Fibroblast of peridontal ligament (primary cell): ENCODE results near the gene SLC23A3.

ENCODE experiments used
- DNase-seq: peaks from one replicate; pipeline ENCODE4 v3.0.0-alpha.2; 2010; ENCODE audit errors: extremely low read depth

SLC23A3 gene

GRCh38 chr2:219175928-219176817, 6.3 kb upstream of the SLC23A3 start:
- DNase-seq = peak; percentile 23

GRCh38 chr2:219175486-219175885, 5.7 kb upstream of the SLC23A3 start:
- no peak for DNase-seq

- DNase-seq = no peak
These were observed 5.0 kb upstream of the SLC23A3 start for GRCh38 chr2:219174801-219175200.

GRCh38 chr2:219174146-219174545, 4.3 kb upstream of the SLC23A3 start:
- DNase-seq = no peak

GRCh38 chr2:219173176-219173575, 3.3 kb upstream of the SLC23A3 start:
- no peak for DNase-seq

- no peak for DNase-seq
These were observed 2.7 kb upstream of the SLC23A3 start for GRCh38 chr2:219172231-219173154.

GRCh38 chr2:219171231-219171651, 1.4 kb upstream of the SLC23A3 start:
- DNase-seq = peak; percentile 93

GRCh38 chr2:219168932-219169331, 897 bp downstream of the SLC23A3 start:
- no peak for DNase-seq

- DNase-seq = peak; percentile 21
These were observed 1.3 kb downstream of the SLC23A3 start for GRCh38 chr2:219168526-219168925.

- no peak for DNase-seq
These were observed 1.8 kb downstream of the SLC23A3 start for GRCh38 chr2:219167997-219168396.

GRCh38 chr2:219165058-219165911, 4.5 kb downstream of the SLC23A3 start:
- DNase-seq = no peak

GRCh38 chr2:219163156-219163555, 6.7 kb downstream of the SLC23A3 start:
- DNase-seq = no peak

- no peak for DNase-seq
These were observed 8.7 kb downstream of the SLC23A3 start for GRCh38 chr2:219161097-219161496.

GRCh38 chr2:219160186-219161017, 9.4 kb downstream of the SLC23A3 start, which contains the start of gene NHEJ1:
Gene NHEJ1 (minus strand): TSS chr2:219160815. CDS start chr2:219158362, 2,453 bp downstream.
- DNase-seq = peak; percentile 89

- no peak for DNase-seq
These were observed 10.1 kb downstream of the SLC23A3 start for GRCh38 chr2:219159771-219160185.

GRCh38 chr2:219158586-219158985, 11.2 kb downstream of the SLC23A3 start:
- DNase-seq = no peak

GRCh38 chr2:219158025-219158424, 11.8 kb downstream of the SLC23A3 start:
- DNase-seq = no peak

GRCh38 chr2:219157396-219157795, 12.4 kb downstream of the SLC23A3 start:
- DNase-seq = no peak

- DNase-seq = peak; percentile 86
These were observed 14.7 kb downstream of the SLC23A3 start for GRCh38 chr2:219155054-219155644.

- peak; percentile 37 for DNase-seq
These were observed 20.2 kb downstream of the SLC23A3 start for GRCh38 chr2:219149667-219150066.
